Ovary (tissue), 3 donors: ENCODE results near the gene NAPB.

Experiments
- EP300 ChIP-seq: sonication (generic); formaldehyde crosslinking; IDR thresholded peaks from one replicate; pipeline ENCODE4 v1.6.1; 2017; ENCODE audit warnings: antibody characterized with exemption
- POLR2A ChIP-seq: fragments of 450-650 bp; IDR thresholded peaks from one replicate; pipeline ENCODE4 v1.6.1; 2017; ENCODE audit warnings: antibody characterized with exemption, mild to moderate bottlenecking, moderate library complexity
- TF ChIP-seq, protein P1 (sequence below), 3 donors: fragments of 450-650 bp in 2 of 3; fragments of 200-600 bp in 1 of 3; IDR thresholded peaks; one replicate each; pipeline versions ENCODE4 v1.5.1 to v1.8.0; 2016 to 2022; ENCODE audit warnings: antibody characterized with exemption in 3 of 3, mild to moderate bottlenecking in 1 of 3
- donor health status: DM: no; HTN: no; CAD: no.

DNA sequence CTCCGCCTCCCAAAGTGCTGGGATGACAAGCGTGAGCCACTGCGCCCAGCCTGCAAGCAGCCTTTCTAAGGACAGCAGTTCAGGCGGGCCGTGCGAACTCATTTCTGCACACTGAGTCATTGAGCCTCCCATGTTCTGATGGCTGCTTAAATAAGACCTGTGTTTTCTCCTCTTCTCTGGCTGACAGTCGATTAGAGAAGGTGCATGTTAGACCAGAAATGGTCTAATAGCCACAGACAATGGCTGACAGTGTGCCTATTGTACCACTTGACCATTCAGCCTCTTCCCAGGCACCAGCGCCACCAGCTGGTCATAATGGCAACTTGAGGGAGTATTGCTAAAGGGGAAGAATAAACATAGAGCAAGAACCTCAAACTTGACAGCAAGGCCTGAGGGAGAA lies 25.2 kb upstream of the NAPB start:
- TF ChIP-seq POLR2A (no peak), EP300 (no peak)
- TF ChIP-seq, protein P1, sequence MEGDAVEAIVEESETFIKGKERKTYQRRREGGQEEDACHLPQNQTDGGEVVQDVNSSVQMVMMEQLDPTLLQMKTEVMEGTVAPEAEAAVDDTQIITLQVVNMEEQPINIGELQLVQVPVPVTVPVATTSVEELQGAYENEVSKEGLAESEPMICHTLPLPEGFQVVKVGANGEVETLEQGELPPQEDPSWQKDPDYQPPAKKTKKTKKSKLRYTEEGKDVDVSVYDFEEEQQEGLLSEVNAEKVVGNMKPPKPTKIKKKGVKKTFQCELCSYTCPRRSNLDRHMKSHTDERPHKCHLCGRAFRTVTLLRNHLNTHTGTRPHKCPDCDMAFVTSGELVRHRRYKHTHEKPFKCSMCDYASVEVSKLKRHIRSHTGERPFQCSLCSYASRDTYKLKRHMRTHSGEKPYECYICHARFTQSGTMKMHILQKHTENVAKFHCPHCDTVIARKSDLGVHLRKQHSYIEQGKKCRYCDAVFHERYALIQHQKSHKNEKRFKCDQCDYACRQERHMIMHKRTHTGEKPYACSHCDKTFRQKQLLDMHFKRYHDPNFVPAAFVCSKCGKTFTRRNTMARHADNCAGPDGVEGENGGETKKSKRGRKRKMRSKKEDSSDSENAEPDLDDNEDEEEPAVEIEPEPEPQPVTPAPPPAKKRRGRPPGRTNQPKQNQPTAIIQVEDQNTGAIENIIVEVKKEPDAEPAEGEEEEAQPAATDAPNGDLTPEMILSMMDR (IDR thresholded peaks at IDR 0.05) = peak in 1 of 3 donors; percentile 22
